Astrocyte of the spinal cord (primary cell): ENCODE results near the gene SIAH3.

Experiments
- DNase-seq: peaks from one replicate; pipeline ENCODE4 v3.0.0; 2011; ENCODE audit warnings: low read depth, low spot score
- H3K4me3 ChIP-seq: 2 replicates; pipeline ENCODE4 v1.5.1; 2011; ENCODE audit warnings: low read depth, mild to moderate bottlenecking, low read length, moderate library complexity
- CTCF ChIP-seq: IDR thresholded peaks from 2 replicates; pipeline ENCODE4 v1.5.1; 2012; ENCODE audit warnings: low read depth, mild to moderate bottlenecking, low read length, inconsistent platforms
- in situ Hi-C: cut with HindIII; loops from 2 replicates; pipeline ENCODE4 v1.10.0; 2017; ENCODE audit warnings: low sequenced_read_pairs

Gene SIAH3

GRCh38 chr13:45808925-45809324 lies 42.6 kb downstream of the SIAH3 start:
- DNase-seq = no peak
- in situ Hi-C loops = no loop called here
- TF ChIP-seq CTCF = no peak
- no peak overlapping the region for H3K4me3 ChIP-seq

- in situ Hi-C loops = no loop called here
- DNase-seq = peak; percentile 57
- no peak overlapping the region for H3K4me3 ChIP-seq
- TF ChIP-seq CTCF = peak; percentile 67
These were observed 43.9 kb downstream of the SIAH3 start for GRCh38 chr13:45807520-45808099.

- H3K4me3 ChIP-seq = no peak overlapping the region
- in situ Hi-C loops = no loop called here
- TF ChIP-seq CTCF = no peak
- no peak for DNase-seq
These were observed 51.1 kb downstream of the SIAH3 start for GRCh38 chr13:45800485-45800884.

- H3K4me3 ChIP-seq = no peak overlapping the region
- in situ Hi-C loops = no loop called here
- TF ChIP-seq CTCF = no peak
- no peak for DNase-seq
These were observed 52.1 kb downstream of the SIAH3 start for GRCh38 chr13:45799451-45799850.

- DNase-seq = no peak
- no peak for TF ChIP-seq CTCF
- H3K4me3 ChIP-seq = no peak overlapping the region
- in situ Hi-C loops = no loop called here
These were observed 52.7 kb downstream of the SIAH3 start for GRCh38 chr13:45798851-45799250.

- in situ Hi-C loops = no loop called here
These were observed 54.9 kb downstream of the SIAH3 start for GRCh38 chr13:45796426-45797235.

More at GRCh38 chr13:45796426-45797235, 54.9 kb downstream of the SIAH3 start:
- no peak for DNase-seq
- H3K4me3 ChIP-seq = no peak overlapping the region
- no peak for TF ChIP-seq CTCF
